Naive B cell (primary cell): ENCODE measurements around the gene TP73. TPM values are rescaled to one million over a fixed set of nuclear protein-coding genes. Genes with fewer than 3 reads are reported as not detected.
"Not testable (repeated sequence)": the region's sequence is repeated elsewhere in the genome, so short reads cannot be mapped to it uniquely, and the experiment has no call there.

Source experiments
- ATAC-seq, 2 donors: fragments of 150-1000 bp; cut with Tn5 transposase; 2 replicates each; pipeline ENCODE4 v1.10.0; 2021; ENCODE audit warnings: low read depth in 2 of 2, mild to moderate bottlenecking in 2 of 2, moderate library complexity in 2 of 2
- DNase-seq: peaks from one replicate; pipeline ENCODE4 v3.0.0; 2022
- H3K27ac Mint-ChIP-seq, 6 donors: one replicate each; pipeline ENCODE4 v1.8.0; 2020 to 2022; ENCODE audit warnings: mild to moderate bottlenecking in 6 of 6, mixed read lengths in 6 of 6, moderate library complexity in 5 of 6, inconsistent platforms in 2 of 6
- H3K27me3 Mint-ChIP-seq, 3 donors: one replicate each; pipeline ENCODE4 v1.8.0; 2021 to 2022; ENCODE audit warnings: mixed read lengths in 3 of 3, mild to moderate bottlenecking in 1 of 3
- H3K36me3 Mint-ChIP-seq, 2 donors: one replicate each; pipeline ENCODE4 v1.8.0; 2020 to 2022; ENCODE audit warnings: mixed read lengths in 2 of 2, inconsistent platforms in 1 of 2, mild to moderate bottlenecking in 1 of 2
- H3K4me1 Mint-ChIP-seq, 3 donors: one replicate each; pipeline ENCODE4 v1.8.0; 2020 to 2022; ENCODE audit warnings: mixed read lengths in 3 of 3, inconsistent platforms in 1 of 3, mild to moderate bottlenecking in 1 of 3, moderate library complexity in 1 of 3
- H3K4me3 Mint-ChIP-seq, 8 donors: one replicate each; pipeline ENCODE4 v1.8.0; 2020 to 2022; ENCODE audit warnings: mild to moderate bottlenecking in 8 of 8, mixed read lengths in 8 of 8, moderate library complexity in 8 of 8, inconsistent platforms in 2 of 8
- H3K9me3 Mint-ChIP-seq, 7 donors: one replicate each; pipeline ENCODE4 v1.8.0; 2020 to 2022; ENCODE audit warnings: mixed read lengths in 7 of 7, mild to moderate bottlenecking in 5 of 7, inconsistent platforms in 2 of 7, moderate library complexity in 1 of 7
- polyA plus RNA-seq, 6 donors: library from polyadenylated mRNA; unstranded; fragments of 300-500 nt; fragmentation: Illumina TruSeq; gene quantifications; one replicate each; pipeline ENCODE4 v1.2.3, GENCODE V29; 2021; ENCODE audit warnings: low read depth in 6 of 6

The TP73 gene
- polyA plus RNA-seq, 6 donors from 2014 or later, result not detected

DNA sequence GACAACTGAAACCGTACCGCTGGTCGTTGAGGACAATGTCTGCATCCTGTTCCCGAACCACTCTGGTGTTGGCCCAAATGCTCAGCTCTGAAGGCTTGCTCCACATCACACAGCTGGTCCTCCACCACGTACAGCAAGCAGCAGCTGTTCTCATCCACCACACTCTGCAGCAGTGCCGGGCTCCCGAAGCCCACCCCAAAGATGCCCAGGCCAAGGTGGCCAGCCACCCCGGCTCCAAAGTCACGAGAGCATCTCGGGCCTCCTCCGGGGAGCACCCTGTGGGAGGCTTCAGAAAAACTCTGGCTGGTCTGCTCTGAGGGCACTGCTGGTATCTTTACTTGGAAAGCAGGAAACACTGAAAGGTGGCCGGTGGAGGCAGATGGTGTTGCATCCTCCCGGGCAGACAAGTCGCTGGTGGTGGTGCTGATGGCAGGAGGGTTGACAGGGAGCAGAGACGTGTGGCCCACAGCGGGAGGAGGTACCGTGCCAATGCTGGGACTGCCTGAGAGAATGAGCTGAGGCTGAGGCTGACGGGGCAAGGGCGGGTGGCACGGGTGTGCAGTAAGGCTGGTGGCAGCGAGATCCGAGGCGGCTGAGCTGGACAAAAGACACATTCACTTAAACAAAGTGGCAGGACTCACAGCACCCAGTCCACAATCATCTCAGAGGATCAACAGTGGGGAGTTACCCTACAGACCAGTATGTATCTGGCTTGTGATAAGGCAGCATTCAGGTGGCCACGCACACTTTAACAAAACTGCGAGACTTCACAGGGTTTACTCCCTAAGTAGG is 93.5 kb downstream of the TP73 start:
- peaks cover 0 to under 1% (median 0%) of the 10 kb centered on the region in 3 donors for H3K27me3 Mint-ChIP-seq
- no peak for DNase-seq

DNA sequence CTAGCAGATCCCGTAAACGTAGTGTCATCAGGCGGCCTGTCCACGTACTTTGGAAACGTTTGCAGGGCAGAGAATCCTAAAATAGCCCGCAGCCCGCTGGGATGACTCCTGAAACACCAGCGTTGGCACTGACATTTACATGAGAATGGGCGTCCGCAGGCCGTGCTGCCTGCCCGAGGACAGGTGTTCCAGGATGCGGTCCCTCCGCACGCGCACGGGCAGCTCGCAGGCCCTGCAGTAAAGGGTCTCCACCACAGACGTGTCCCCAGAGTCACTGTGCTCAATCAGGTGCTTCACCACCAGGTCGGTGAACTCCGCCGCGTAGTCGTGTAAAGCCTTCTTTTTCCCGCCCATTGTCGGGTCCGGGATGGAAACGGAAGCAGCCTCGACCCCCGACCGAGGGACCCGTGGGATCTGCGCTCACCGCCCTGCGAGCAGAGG is 94.1 kb downstream of the TP73 start:
- Mint-ChIP-seq H3K36me3 (peaks cover 0 to 5% of the 10 kb centered on the region in 2 donors), H3K4me3 (peak overlapping the region; percentile 83 to 93 (median 86)), H3K9me3 (no peaks in the 10 kb centered on the region), H3K4me1 (peaks cover 22 to 35% (median 32%) of the 10 kb centered on the region in 3 donors), H3K27ac (peak overlapping the region in 5 of 6 donors; percentile 47 to 85 (median 74)), H3K27me3 (peaks cover 0 to 7% (median 0%) of the 10 kb centered on the region in 3 donors)
- ATAC-seq (peak in 1 of 2 donors; percentile 14), DNase-seq (peak; percentile 13)

More for the DNA sequence above, 93.5 kb downstream of the TP73 start:
- peaks cover 0 to 7% of the 10 kb centered on the region in 2 donors for H3K36me3 Mint-ChIP-seq
- no peak for ATAC-seq
- H3K4me1 Mint-ChIP-seq, result peaks cover 22 to 35% (median 32%) of the 10 kb centered on the region in 3 donors
- H3K9me3 Mint-ChIP-seq, result no peaks in the 10 kb centered on the region
- peak overlapping the region; percentile 83 to 93 (median 86) for H3K4me3 Mint-ChIP-seq
- H3K27ac Mint-ChIP-seq, result peak overlapping the region in 5 of 6 donors; percentile 21 to 85 (median 34)

DNA sequence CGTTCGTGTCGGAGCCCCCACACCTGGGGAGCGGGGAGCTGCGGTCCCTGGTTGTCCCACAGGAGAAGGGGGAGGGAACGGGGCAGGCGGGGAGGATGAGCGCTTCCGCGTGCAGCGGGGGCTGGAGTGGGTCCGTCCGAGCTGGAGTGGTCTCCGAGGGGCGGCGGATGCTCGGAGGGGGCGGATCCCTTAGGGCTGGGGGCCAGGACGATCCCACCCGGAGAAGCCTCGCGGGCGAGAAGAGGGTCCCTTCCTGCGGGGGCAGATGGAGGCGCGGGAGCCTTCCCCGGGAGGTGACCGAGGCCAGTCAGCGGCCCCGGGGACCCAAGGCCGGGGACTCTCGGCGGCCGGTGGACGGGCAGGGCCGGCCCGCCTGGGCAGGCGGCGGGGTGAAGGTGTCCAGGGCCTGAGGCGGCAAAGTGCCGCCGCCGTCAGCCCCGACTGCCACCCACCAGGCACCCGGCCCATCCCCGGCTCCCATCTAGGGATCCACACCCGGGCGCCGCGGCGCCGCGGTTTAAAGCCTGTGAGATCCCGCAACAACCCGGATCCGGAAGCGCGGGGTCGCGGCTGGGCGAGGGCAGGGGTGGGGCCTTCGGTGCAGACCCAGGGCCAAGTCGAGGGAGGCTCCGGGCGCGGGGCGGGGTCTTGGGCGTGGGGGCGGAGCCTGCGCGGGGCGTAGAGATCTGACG is 94.7 kb downstream of the TP73 start:
- H3K4me1 Mint-ChIP-seq, result peaks cover 22 to 35% (median 32%) of the 10 kb centered on the region in 3 donors
- peaks cover 0 to 7% (median 0%) of the 10 kb centered on the region in 3 donors for H3K27me3 Mint-ChIP-seq
- peak; percentile 95 to 96 for ATAC-seq
- H3K9me3 Mint-ChIP-seq, result no peaks in the 10 kb centered on the region
- H3K36me3 Mint-ChIP-seq, result no peaks in the 10 kb centered on the region
- DNase-seq, result peak; percentile 77
- peak overlapping the region in 3 of 6 donors; percentile 67 to 85 (median 78) for H3K27ac Mint-ChIP-seq
- H3K4me3 Mint-ChIP-seq, result peak overlapping the region; percentile 83 to 93 (median 86)

DNA sequence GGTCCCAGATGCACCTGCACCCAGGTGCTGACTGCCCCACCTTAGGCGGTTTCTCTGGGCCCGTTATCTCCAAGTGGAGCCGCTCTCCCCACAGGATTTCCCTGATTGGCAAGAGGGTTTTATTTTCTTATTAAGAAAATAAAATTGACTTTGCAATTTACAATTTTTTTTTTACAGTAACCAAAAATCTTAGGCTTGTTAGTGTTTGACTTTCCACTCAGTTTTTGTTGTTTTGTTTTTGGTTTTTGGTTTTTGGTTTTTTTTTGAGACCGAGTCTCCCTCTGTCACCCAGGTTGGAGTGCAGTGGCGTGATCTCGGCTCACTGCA is 95.2 kb downstream of the TP73 start:
- Mint-ChIP-seq H3K27me3 (peaks cover 0 to 7% (median 0%) of the 10 kb centered on the region in 3 donors), H3K27ac (no peak overlapping the region), H3K9me3 (no peaks in the 10 kb centered on the region), H3K36me3 (no peaks in the 10 kb centered on the region), H3K4me1 (peaks cover 22 to 35% (median 32%) of the 10 kb centered on the region in 3 donors), H3K4me3 (peak overlapping the region; percentile 68 to 88 (median 84))
- DNase-seq (no peak), ATAC-seq (no peak)

DNA sequence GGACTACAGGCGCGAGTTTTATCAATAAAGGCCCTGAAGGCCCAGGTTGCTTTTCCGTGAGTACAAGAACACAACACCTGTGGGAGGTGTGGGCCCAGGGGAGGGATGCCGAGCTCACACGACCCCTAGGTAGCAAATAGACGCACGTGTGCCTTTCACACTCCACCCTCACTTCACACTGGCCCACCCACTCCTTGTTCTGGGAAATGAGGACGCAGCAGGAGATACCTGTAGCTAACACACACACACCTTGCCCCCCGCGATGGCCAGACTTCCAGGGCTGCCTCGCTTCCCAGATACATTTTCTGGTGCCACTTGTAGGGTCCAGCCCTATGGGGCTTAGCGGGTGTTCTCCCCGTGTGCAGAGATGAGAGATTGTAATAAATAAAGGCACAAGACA is 95.6 kb downstream of the TP73 start:
- no peak for DNase-seq
- H3K36me3 Mint-ChIP-seq, result no peaks in the 10 kb centered on the region
- peaks cover 22 to 35% (median 32%) of the 10 kb centered on the region in 3 donors for H3K4me1 Mint-ChIP-seq
- H3K27ac Mint-ChIP-seq, result peak overlapping the region in 2 of 6 donors; percentile 38 to 66
- H3K9me3 Mint-ChIP-seq, result no peaks in the 10 kb centered on the region
- peak overlapping the region; percentile 57 to 88 (median 84) for H3K4me3 Mint-ChIP-seq
- no peak for ATAC-seq
- H3K27me3 Mint-ChIP-seq, result peaks cover 0 to 7% (median 0%) of the 10 kb centered on the region in 3 donors

DNA sequence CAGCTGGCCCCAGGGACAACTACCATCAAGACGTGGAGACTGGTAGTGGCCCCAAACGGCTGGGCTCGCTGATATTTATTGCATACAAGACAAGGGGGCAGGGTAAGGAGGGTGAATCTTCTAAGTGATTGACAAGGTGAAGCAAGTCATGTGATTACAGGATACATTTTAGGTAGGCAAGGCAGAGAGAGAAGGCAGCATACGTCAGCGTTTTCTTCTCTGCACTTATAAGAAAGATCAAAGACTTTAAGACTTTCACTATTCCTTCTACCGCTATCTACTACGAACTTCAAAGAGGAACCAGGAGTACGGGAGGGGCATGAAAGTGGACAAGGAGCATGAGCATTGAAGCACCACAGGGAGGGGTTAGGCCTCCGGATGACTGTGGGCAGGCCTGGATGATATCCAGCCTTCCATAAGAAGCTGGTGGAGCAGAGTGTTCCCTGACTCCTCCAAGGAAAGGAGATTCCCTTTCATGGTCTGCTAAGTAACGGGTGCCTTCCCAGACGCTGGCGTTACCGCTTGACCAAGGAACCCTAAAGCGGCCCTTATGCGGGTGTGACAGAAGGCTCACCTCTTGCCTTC is 96.1 kb downstream of the TP73 start:
- peaks cover 18 to 34% (median 32%) of the 10 kb centered on the region in 3 donors for H3K4me1 Mint-ChIP-seq
- H3K27me3 Mint-ChIP-seq, H3K36me3 Mint-ChIP-seq, DNase-seq, H3K9me3 Mint-ChIP-seq, ATAC-seq: not testable (repeated sequence)
- peak overlapping the region in 1 of 6 donors; percentile 66 for H3K27ac Mint-ChIP-seq
- H3K4me3 Mint-ChIP-seq, result peak overlapping the region in 7 of 8 donors; percentile 51 to 85 (median 77)

DNA sequence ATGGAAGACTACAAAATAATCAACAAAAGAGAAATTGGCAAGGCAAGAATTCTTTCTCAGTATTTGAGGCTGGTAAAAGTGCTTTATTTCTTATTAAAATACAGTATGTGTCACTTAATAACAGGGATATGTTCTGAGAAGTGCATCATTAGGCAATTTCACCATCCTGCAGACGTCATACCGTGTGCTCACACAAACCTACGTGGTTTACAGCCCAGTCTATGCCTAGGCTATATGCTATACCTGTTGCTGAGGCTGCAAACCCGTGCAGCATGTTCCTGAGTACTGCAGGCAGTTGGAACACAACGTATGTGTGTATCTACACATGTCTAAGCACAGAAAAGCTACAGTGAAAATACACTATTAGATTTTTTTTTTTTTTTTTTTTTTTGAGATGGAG is 97.2 kb downstream of the TP73 start:
- H3K9me3 Mint-ChIP-seq, result no peaks in the 10 kb centered on the region
- no peak overlapping the region for H3K27ac Mint-ChIP-seq
- peaks cover 0 to 7% (median 0%) of the 10 kb centered on the region in 3 donors for H3K27me3 Mint-ChIP-seq
- H3K4me1 Mint-ChIP-seq, result peaks cover 18 to 32% (median 29%) of the 10 kb centered on the region in 3 donors
- no peaks in the 10 kb centered on the region for H3K36me3 Mint-ChIP-seq
- ATAC-seq (no peak), DNase-seq (no peak)
- H3K4me3 Mint-ChIP-seq, result peak overlapping the region in 1 of 8 donors; percentile 34

DNA sequence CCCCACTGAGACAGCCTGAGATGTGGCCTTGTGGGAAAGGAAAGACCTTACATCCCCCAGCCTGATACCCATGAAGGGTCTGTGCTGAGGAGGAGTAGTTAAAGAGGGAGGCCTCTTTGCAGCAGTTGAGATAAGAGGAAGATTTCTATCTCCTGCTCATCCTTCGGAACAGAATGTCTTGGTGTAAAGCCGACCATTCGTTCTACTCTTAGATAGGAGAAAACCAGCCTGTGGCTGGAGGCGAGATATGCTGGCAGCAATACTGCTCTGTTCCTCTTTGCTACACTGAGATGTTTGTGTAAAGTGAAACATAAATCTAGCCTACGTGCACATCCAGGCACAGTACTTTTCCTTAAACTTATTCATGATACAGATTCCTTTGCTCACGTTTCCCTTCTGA is 98.4 kb downstream of the TP73 start:
- ATAC-seq (no peak), DNase-seq (no peak)
- Mint-ChIP-seq H3K4me3 (no peak overlapping the region), H3K36me3 (no peaks in the 10 kb centered on the region), H3K4me1 (peaks cover 9 to 19% (median 18%) of the 10 kb centered on the region in 3 donors), H3K9me3 (no peaks in the 10 kb centered on the region), H3K27me3 (peaks cover 0 to 13% (median 6%) of the 10 kb centered on the region in 3 donors), H3K27ac (peak overlapping the region in 2 of 6 donors; percentile 58 to 84)

DNA sequence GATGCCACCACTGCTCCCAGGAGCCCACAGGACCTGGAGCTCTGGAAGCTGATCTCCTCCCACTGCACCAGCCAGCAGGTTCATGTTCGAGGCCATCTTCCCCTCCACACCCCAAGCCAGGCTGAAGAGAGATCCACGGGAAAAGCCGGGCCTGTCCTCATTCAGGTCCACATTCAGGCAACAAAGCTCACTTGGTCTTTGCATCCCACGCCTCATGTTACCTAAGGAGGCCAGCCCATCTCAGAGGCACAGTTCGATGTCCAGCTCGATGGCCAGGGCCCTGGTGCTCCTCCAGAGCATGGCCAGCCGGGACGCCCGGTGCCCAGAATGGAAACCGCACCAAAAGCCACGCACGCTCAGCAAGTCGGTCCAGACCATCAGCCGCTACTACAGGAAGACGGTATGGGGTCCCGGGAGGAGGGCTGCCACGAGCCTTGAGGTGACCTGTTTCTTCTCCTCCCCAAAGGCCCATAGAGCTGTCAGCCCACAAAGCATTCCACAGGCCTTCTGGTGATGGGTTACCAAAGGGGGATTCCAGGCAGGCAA is 100.2 kb downstream of the TP73 start, which contains the start of gene CCDC27:
CCDC27 (plus strand) TSS at position 51 of the 546 bp plus-strand sequence; CDS start at position 83, 32 bp downstream.
- Mint-ChIP-seq H3K27ac (peak within 1 kb of the TSS in 1 of 6 donors; percentile 53), H3K36me3 (no peaks in the 10 kb centered on the region), H3K9me3 (no peaks in the 10 kb centered on the region), H3K4me3 (no peak within 1 kb of the TSS), H3K27me3 (peaks cover 0 to 23% (median 16%) of the 10 kb centered on the region in 3 donors), H3K4me1 (peaks cover 4 to 8% (median 7%) of the 10 kb centered on the region in 3 donors)
- DNase-seq (no peak), ATAC-seq (no peak)

DNA sequence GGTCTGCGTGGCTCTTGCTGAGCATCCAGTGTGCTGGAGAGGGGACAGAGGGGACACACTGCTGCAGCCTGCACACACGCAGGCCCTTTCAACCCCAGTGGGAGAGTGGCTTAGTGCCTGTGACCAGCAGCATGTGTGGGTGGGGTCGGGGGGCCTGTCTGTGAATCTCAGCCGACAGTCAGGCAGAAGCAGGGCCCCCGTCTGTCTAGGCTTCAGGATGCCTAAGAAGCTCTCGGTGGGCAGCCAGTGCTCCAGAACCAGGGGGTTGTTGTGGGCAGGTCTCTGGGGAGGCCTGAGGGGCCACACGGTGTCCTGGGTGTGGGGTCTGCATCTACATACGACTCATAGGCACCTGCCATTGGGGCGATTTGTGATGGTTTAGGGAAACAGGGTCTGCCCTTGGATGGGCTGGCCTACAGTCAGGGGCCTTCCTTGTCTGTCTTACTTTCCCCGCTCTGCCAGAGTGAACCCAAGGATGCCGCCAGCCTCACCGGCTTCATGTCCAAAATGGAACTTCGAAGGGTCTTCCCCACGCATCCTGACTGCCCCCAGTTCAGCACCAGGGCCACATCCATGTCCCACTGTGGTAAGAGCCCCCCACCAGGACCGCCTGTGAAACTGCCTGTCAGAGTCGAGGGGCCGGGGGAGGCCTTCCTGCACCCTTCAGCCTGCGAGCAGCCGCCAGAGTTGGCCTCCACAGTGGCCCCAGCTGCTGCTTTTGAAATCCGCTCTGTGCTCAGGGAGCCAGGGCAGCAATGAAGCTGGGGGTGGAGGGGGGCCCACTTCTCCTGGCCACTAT is 101.5 kb downstream of the TP73 start:
- Mint-ChIP-seq H3K4me1 (no peaks in the 10 kb centered on the region), H3K9me3 (no peaks in the 10 kb centered on the region), H3K27me3 (peaks cover 0 to 23% (median 16%) of the 10 kb centered on the region in 3 donors), H3K36me3 (no peaks in the 10 kb centered on the region), H3K27ac (no peak overlapping the region), H3K4me3 (no peak overlapping the region)
- DNase-seq, result no peak
- ATAC-seq, result no peak

DNA sequence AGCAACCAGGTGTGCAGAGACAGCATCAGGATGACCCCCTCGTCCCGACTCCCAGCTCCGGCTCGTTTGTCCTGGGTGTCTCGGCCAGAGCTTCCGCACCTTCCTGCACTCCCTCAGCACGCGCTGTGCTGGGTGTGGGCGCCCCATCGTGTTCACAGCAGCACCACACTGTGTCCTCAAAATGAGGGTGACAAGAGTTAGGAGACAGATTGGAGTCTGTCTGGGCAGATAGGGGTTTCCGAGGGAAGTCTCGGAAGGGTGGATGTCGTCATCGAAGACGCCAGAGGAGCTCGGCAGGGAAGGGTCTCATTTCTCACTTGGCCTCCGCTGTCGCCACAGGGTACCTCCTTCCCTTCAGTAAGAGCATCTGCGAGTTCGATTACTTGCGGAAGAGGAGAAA is 104.1 kb downstream of the TP73 start:
- Mint-ChIP-seq H3K9me3 (peaks cover 2 to 12% (median 5%) of the 10 kb centered on the region in 7 donors), H3K4me3 (no peak overlapping the region), H3K27me3 (peaks cover 15 to 41% (median 36%) of the 10 kb centered on the region in 3 donors), H3K36me3 (peaks cover 0 to 8% of the 10 kb centered on the region in 2 donors), H3K4me1 (no peaks in the 10 kb centered on the region), H3K27ac (no peak overlapping the region)
- no peak for ATAC-seq
- DNase-seq, result no peak

DNA sequence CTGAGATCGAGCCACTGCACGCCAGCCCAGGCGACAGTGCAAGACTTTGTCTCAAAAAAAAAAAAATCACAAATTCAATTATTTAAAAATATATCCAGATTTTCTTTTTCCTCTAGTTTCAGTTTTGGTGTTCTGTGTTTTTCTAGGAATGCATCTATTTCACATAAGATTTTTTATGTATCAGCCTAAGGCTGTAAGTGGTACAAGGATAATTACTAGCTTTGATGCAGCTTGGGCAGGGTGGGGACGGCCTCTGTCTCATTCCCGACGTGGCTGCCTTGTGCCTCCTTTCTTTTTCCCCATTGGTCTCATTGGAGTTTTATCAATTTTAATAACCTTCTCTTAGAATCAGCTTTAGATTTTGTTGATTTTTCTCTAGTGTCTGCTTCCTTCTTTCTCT is 106.8 kb downstream of the TP73 start:
- H3K4me1 Mint-ChIP-seq, result no peaks in the 10 kb centered on the region
- peaks cover 19 to 59% (median 38%) of the 10 kb centered on the region in 3 donors for H3K27me3 Mint-ChIP-seq

More for the DNA sequence above, 106.8 kb downstream of the TP73 start:
- Mint-ChIP-seq H3K27ac (no peak overlapping the region), H3K36me3 (peaks cover 0 to 8% of the 10 kb centered on the region in 2 donors), H3K4me3 (no peak overlapping the region), H3K9me3 (peaks cover 2 to 12% (median 5%) of the 10 kb centered on the region in 7 donors)
- DNase-seq (no peak), ATAC-seq (no peak)
